AML-193 (cell line): ENCODE measurements around the gene C13orf42.

Experiments used
- DNase-seq, 2 experiments: peaks; one replicate each; lab custom pipeline; 2025; lab: John Stamatoyannopoulos, UW

Gene C13orf42

GRCh38 chr13:51033421-51034185 is 77.5 kb downstream of the C13orf42 start:
- no peak for DNase-seq

GRCh38 chr13:51032831-51033230 is 78.2 kb downstream of the C13orf42 start:
- DNase-seq, result no peak
